ENCODE results near the gene SZT2.
"Not testable (repeated sequence)": the region's sequence is repeated elsewhere in the genome, so short reads cannot be mapped to it uniquely, and the experiment has no call there.

- TF ChIP-seq YY1 (IDR thresholded peaks at IDR 0.05; ENCODE audit: insufficient read depth, insufficient read length); ZNF274 (IDR thresholded peaks at IDR 0.05; ENCODE audit: low read depth, low read length): not testable (repeated sequence)
Observed at GRCh38 chr1:43472463-43473151, 82.9 kb downstream of the SZT2 start.
